K562 (cell line): ENCODE results near the gene ACTN3. TPM values are rescaled to one million over a fixed set of nuclear protein-coding genes. Genes with fewer than 3 reads are reported as not detected.

Experiments
- GTF3C2 ChIP-seq: IDR thresholded peaks from 3 replicates; pipeline ENCODE4 v1.6.1; 2011; ENCODE audit warnings: borderline replicate concordance, mild to moderate bottlenecking, moderate library complexity; ENCODE audit not compliant: insufficient read length; ENCODE audit errors: extremely low read depth
- MED1 ChIP-seq: sonication (generic); formaldehyde crosslinking; IDR thresholded peaks from 2 replicates; pipeline ENCODE4 v1.8.1; 2023; ENCODE audit warnings: missing genetic modification reagents, borderline replicate concordance
- NCOA2 ChIP-seq, 2 experiments: fragments of 450-650 bp; IDR thresholded peaks; 2 replicates each; pipeline ENCODE4 v1.6.1; 2018; ENCODE audit warnings: mild to moderate bottlenecking in 2 of 2, moderate library complexity in 1 of 2; ENCODE audit not compliant: partially characterized antibody in 2 of 2
- NFATC3 ChIP-seq: fragments of 450-650 bp; IDR thresholded peaks from 2 replicates; pipeline ENCODE4 v1.6.1; 2017; ENCODE audit warnings: mild to moderate bottlenecking
- RBM39 ChIP-seq: fragments of 200-400 bp; formaldehyde crosslinking; optimal IDR thresholded peaks from 2 replicates; pipeline ENCODE3; 2018; ENCODE audit warnings: low read depth, low read length
- SMAD3 ChIP-seq: fragments of 450-650 bp; formaldehyde crosslinking; conservative IDR thresholded peaks from 2 replicates; pipeline ENCODE4 v1.4.0; 2020; ENCODE audit warnings: mild to moderate bottlenecking
- SMARCC2 ChIP-seq: fragments of 450-650 bp; IDR thresholded peaks from 2 replicates; pipeline ENCODE4 v1.6.1; 2017; ENCODE audit warnings: antibody characterized with exemption, moderate library complexity, mild to moderate bottlenecking, low read depth
- ZNF778 ChIP-seq: fragments of 450-650 bp; formaldehyde crosslinking; IDR thresholded peaks from 2 replicates; pipeline ENCODE4 v1.4.0; 2020; ENCODE audit warnings: mild to moderate bottlenecking, moderate library complexity
- polyA plus RNA-seq, 8 experiments: library from polyadenylated mRNA; depleted of rRNA in 4 of 8; stranded (reverse) in 5 of 8; unstranded in 3 of 8; fragments of >200 nt; fragmentation: Nextera tagmentation in 2 of 8; fragmentation: Illumina TruSeq in 1 of 8; extraction: Ambion mirVana in 2 of 8; extraction: Trizol in 1 of 8; gene quantifications; 2 replicates each; pipeline versions ENCODE4 v1.2.1 to v1.2.3, GENCODE V29; 2011 to 2014; ENCODE audit warnings: inconsistent platforms in 1 of 8, missing spikeins in 1 of 8
- total RNA-seq, 7 experiments: library from RNA; depleted of rRNA in 6 of 7; stranded (reverse); fragments of >200 nt in 6 of 7; fragmentation: Illumina TruSeq in 2 of 7; extraction: Trizol in 2 of 7; gene quantifications; 2 replicates each; pipeline versions ENCODE4 v1.2.1 to v1.2.3, GENCODE V29; 2011 to 2021; ENCODE audit warnings: low replicate concordance in 1 of 7

The ACTN3 gene
- total and polyA plus RNA-seq, 9 of the 15 experiments (the other 6 are each of a cell fraction or from before 2014, with no cell fraction given): not detected

DNA sequence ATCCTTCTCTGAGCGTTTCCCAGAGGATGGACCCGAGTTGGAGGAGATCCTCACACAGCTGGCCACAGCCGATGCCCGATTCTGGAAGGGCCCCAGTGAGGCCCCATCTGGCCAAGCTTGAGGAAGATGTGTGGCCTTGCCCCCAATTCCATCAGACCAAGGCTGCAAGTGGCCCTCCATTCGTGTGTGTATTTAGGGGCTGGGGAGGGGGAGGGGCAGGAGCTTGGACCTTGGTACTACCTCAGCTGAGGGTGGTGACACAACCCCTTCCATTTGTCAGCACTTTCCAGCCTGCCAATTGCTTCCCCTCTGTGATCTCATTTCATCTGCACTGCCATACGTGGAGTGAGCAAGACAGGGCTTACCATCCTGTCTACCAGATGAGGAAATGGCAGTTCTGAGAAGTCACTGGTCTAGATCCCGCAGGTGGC, 37.6 kb upstream of the ACTN3 start (continued):
- TF ChIP-seq MED1: no peak
- no peak for TF ChIP-seq GTF3C2
- TF ChIP-seq NCOA2 (IDR thresholded peaks at IDR 0.05; ENCODE audit: partially characterized antibody in 2 of 2): no peak
- no peak for TF ChIP-seq RBM39
- TF ChIP-seq SMARCC2: no peak
- TF ChIP-seq NFATC3: no peak
- TF ChIP-seq ZNF778 (CRISPR knock-in tag): no peak
- TF ChIP-seq SMAD3 (CRISPR knock-in tag): no peak
